ENCODE data around the gene MROH7. TPM values are rescaled to one million over a fixed set of nuclear protein-coding genes. Genes with fewer than 3 reads are reported as not detected.

MROH7 gene
- 14.8 TPM for polyA plus RNA-seq (ENCODE audit: insufficient read length)
- long read RNA-seq, donor 1, result 0 reads
- long read RNA-seq, donor 2, partial matches to known transcripts, result 0 of 1 reads
- long read RNA-seq, donor 2, other reads (novel, unspliced or antisense), result 0 of 1 reads
- long read RNA-seq, donor 3, full-length matches to known transcripts, result 1 of 1 reads
- long read RNA-seq, donor 3, partial matches to known transcripts, result 0 of 1 reads
- long read RNA-seq, donor 3, other reads (novel, unspliced or antisense), result 0 of 1 reads
- long read RNA-seq, donor 4, result 0 reads
- long read RNA-seq, donor 5, result 0 reads
- long read RNA-seq, donor 6, result 0 reads
- long read RNA-seq, donor 7, result 0 reads
- long read RNA-seq, donor 8, result 0 reads

DNA sequence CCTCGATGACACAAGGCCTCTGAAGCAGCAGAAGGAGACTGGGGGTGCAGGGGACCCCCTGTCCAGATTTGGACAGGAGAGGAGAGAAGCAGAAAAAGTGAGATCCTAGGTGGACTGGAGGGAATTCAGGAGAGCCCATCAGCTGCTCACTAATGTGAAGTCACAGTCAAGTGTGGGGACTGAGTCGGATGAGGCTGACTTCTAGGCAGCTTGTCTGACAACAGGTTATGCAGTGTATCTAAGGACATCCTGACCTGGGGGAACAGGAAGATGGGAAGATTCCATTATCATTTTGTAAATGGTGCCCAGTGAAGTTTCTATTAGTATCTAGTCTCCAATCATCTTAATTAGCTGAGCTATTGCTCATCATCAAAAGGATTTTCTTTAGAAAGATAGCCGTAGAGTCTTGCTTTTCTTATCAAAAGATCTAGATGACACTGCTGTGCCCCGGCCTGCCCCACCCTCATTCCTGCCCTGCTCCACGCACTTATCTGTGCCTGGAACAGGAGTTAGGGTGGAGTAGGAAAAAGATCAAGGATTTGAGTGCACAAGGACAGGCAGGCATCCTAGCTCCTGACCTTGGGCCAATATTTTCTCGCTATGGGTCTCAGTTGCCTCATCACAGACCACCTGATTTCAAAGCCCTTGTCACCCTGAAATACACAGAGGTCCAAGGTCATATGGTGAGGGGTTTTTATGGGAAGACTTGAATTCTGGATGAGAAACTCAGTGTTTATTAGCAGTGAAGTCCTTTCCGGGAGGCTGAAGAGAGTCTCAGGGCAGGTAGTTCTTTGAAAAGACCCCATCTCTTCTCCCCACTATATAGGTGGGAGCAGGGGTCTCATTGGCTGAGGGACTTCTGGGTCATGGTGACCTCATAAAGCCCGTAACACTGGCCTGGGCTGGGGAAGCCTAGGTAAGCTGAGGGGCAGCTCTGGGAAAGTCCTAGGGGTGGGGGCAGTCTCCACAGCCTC, at the start of gene MROH7:
Gene MROH7, plus strand, starts transcription at position 924 of the 974 bp plus-strand sequence. CDS start 11,141 bp downstream, outside the sequence.
- no peak for DNase-seq

DNA sequence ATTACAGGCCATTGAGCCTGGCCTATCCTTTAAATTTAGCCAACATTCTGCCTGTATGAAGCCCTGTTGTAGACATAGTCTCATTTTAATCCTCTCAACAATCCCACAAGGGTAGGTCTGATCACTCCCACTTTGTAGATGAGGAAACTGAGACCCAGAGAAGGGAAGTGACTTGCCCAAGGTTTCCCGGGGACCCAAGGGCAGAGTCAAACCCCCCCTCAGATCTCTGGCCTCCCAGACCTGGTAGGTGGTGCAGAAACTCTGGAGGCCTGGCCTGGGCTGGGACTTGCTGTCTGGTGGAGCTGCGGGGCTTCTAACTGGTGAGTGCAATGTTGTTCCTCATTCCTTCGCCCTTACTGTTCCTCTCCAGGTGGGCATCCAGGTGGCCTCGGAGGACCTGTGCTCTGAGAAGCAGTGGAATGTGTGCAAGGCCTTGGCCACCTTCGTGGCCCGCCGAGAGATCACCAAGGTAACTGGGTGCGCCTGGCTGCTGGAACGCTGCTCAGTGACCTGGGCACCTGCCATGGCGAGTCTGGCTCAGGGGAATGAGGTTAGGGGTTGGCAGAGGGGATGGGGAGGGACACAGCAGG, 47.9 kb upstream of the MROH7 start:
- DNase-seq, result no peak

DNA sequence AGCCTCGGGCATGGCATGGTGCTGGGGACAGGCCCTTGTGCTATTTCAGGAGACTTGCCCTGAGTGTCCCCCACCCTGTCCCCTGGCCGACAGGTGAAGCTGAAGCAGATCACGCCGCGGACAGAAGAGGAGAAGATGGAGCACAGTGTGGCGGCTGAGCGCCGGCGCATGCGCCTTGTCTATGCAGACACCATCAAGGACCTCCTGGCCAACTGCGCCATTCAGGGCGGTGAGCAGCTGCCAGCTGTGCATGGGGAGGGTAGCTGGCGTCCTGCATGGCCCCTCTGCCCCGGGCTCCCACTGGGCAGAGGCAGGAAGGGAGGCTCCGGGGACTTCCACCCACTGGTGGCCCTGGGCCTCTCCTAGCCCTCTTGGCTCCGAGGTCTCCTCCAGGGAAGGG, 47.1 kb upstream of the MROH7 start:
- DNase-seq, result no peak

DNA sequence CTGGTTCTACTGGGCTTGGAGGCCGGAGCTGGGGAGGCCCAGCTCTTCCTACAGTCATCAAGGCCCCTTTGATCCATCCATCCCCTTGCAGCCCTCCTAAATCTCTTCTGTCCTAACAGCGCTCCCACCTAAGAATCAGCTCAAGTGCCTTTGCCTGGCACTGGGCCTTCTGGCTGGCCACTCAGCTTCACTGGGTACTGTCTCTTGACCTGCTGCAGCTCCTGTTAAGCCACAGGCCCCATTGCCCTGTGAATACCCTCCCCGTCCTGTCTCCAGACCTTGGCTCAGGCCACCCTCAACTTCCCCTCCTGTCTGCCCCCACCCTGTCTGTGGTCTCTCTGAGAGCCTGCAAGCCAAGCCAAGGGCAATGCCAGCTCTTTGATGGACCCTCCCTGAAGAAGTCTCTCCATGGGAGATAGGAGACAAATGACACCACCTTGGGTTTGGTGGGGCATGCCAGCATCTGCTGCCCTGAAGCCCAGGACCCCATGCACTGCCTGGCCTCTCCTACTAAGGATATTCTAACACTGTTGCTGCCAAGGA, 45.6 kb upstream of the MROH7 start:
- DNase-seq, result no peak

DNA sequence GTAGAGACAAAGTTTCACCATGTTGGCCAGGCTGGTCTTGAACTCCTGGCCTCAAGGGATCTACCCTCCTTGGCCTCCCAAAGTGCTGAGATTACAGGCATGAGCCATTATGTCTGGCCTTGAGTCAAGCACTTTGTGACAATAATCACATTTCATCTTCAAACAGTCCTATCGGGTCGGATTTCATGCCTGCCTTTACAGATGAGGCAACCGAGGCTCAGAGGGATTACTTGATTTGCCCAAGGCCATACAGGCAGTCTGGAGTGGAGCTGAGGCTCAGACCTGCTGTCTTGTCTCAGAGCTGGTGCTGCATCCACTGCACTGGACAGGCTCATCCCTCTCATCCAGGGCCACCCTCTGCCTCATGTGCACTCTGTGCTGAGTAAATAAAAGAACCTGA, 44.8 kb upstream of the MROH7 start:
- no peak for DNase-seq

DNA sequence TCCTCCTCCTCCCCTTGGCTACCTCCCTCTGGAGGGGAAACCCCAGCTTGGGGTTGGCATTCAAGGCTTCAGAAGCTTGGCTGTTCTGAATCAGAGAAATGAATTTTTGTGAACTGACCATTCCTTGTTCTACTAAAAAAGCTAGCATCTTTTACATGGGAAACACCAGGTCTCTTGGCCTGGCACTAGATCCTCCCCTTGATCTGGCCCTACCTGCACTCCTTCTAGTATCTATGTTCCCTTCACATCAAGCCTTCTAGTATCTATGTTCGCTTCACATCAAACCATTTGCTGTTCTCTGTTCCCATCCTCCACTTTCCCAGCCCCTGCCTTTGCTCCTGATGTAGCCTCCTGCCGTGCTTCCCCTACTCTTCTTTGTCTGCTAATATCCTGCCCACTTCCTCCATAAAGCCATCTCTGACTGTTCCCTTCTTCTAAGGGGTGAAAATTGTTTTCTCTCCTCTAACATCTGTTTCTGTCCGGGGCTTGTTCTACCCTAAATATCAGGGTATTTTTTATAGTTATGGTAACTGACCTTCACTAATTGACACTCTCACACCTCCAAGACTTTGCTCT, 44.0 kb upstream of the MROH7 start:
- DNase-seq, result no peak

DNA sequence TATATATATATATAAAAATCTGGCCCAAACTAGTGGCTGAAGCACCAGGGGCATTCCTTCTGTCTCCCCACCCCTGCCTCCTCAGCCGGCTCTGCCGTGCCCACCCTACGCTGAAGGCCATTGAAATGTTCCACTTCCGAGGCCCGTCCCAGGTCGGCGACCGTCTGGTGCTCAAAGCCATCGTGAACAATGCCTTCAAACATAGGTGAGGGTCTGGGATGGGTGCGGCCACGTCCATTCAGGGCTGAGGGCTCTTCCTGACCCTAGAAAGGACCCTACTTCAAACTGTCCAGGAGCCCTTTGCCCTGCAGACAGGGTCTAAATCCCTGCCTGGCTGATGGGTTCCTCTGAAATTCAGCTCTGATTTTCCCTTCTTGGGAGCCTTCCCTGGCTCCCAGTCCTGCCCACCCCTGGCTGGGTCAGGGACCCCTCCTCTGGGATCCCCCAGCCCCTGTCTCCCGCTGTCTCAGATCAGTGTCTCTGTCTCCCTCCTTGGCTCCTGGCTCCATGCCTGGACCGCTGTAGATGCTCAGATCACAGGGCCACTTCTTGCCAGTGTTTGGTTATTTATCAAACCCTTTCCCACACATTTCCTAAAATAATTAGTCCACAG, 42.3 kb upstream of the MROH7 start:
- no peak for DNase-seq

DNA sequence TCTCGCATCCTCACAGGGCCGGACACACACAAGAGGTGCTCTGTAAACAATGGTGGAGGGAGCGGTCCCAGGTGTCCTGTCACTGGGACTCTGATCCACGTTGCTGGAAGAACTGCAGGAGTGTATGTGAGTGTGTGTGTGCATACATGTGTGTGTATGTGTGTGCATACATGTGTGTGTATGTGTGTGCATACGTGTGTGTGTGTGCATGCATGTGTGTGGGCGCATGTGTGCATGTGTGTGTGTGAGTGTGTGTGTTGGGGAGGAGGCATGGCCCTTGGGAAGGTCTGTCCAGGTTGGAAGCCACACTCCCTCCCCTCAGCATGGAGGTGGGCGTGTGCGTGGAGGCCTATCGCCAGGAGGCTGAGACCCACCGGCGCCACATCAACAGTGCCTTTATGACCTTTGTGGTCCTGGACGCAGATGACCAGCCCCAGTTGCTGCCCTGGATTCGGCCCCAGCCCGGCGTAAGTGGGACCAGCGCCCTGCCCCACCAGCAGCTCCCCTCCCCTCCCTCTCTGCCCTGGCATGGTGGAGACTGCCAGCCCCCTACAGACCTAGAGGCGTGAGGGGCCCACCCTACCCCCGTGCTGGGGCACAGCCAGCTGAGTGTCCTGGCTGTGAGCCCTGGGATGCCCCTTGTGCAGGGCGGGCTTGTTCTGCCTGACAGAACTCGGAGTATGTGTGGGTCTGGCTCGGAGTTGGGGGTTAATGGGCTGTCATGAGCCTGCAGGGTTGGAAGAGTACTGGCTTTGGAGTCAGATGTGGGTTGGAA, 40.5 kb upstream of the MROH7 start:
- DNase-seq, result no peak

DNA sequence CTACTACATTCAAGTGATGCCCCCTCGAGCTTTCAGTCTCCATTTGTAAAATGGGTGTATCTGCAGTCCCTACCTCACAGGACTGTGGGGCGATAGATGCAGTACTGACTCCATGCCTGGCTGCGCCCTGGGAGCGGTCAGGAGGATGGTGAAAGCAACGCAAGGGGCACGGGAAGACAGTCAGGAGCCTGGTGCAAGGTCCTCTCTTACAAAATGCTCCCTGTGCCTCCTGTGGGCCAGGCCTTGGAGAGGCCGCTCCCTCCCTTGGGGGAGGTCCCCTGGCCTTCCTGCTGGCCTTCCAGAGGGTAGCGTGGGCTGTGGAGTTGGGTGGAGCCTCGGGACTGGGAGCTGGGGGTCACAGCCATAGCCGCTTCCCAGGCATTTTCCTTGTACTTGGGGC, 39.9 kb upstream of the MROH7 start:
- no peak for DNase-seq

DNA sequence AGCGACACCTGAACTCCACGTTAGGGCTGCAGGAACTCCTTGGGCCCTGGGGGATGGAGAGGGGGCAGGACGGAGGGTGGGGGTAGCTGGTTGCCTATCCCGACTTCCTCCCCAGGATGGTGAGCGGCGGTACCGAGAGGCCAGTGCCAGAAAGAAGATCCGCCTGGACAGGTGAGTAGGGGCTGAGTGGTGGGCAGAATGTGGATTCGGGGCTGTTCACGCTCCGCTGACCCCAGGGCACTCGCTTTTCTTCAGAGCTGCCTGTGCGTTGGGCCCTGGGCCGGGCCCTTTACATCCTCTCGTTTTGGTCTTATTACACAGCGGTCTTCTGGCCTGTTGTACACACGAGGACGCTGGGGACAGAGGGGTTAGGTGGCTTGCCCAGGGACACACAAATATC, 39.0 kb upstream of the MROH7 start:
- no peak for DNase-seq

DNA sequence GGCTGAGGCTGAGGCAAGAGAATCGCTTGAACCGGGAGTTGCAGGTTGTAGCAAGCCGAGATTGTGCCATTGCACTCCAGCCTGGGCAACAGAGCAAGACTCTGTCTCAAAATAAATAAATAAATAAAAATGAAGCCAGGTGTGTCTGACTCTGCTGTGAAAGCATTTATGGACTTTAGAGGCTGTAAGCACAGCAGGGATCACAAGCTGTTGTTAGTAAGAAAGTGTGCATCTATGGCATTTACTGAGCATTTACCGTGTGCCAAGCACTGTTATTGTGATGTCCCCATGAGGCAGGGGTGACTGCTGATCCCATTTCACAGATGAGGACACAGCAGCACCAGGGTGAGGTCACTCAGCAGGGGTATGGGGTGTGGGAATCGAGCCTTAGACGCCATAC, 38.3 kb upstream of the MROH7 start:
- no peak for DNase-seq

DNA sequence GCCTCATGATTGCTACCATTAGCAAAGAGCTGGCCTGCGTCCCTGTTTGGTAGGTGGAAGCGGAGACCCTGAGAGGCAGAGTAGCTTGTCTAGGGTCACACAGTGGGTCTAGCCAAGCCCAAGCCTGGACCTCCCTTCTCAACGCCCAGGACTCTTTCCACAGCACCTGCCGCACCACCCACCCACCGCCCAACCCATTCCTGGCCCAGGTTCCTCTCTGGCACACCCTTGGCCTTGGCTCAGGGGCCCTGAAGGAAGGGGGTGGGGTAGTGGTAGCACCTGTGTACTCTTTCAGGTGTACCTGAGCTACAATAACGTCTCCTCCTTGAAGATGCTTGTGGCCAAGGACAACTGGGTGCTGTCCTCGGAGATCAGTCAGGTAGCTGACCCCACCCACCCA, 37.5 kb upstream of the MROH7 start:
- DNase-seq, result no peak

DNA sequence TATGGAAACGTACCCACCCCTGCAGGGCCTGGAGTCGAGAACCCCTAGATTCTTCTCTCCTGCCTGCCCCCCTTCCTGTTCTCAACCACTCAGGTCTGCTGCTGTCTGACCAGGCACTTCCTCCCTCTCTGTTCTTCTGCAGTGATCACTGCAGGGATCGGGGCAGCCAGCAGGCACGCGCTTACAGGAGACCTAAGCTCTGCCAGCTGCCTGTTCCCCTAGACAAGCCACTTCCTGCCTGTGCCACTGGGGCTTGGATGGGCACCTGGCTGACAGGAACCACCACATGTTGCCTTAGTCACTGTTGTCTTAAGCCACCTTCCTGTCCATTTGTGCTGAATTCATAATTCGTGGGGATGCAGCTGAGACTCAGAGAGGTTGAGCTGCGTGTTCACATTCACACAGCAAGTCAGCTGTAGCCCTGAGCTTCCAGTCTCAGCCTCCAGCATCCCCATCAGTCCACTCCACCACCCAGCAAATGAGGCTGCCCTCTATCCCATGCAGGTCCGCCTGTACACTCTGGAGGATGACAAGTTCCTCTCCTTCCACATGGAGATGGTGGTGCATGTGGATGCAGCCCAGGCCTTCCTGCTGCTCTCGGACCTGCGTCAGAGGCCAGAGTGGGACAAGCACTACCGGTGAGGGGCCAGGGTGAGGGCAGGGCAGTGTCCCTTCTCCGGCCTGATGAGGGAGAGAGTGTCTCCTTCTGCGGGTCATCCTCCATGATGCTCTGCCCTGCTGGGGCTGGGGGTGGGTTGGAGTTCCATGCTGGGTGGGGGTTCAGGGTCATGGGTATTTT, 36.8 kb upstream of the MROH7 start:
- no peak for DNase-seq

DNA sequence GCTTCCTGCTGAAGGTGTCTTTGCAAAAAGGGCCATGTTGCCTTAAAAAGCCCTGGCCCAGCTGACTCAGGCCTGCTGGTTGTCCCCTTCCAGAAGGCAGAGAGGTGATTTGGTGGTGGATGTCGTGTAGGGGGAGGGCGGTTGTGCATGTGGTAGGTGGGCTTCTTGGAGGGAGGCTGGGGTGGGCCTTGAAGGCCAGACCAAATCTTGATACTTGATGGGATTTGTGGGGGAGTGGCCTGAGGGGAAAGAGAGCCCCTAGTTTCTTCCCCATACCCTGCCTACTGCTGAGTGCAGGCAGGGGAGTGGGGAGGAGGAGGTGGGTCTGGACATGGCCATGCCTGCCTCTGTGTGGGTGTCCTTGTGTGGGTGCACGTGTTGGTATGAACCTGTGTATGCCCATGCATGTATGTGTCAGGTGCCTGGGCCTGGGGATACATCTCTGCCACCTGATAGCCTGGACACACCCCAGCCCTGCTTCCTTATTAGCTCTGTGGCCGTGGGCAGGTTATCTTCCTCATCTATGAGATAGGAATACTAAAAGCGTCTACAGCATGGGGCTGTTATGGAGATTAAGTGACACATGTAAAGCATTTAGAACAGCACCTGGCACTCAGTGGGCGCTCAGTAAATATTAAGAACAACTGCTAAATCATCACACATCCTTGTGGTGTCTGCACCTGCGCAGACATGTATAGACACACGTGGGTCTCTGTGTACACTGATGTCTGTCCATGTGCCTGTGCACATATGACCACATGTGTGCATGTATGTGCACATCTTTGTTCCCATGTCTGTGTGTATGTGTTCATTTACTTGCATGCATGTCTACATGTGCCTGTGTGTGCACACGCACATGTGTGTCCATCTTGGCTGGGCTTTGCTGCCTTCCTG, 35.2 kb upstream of the MROH7 start:
- no peak for DNase-seq

DNA sequence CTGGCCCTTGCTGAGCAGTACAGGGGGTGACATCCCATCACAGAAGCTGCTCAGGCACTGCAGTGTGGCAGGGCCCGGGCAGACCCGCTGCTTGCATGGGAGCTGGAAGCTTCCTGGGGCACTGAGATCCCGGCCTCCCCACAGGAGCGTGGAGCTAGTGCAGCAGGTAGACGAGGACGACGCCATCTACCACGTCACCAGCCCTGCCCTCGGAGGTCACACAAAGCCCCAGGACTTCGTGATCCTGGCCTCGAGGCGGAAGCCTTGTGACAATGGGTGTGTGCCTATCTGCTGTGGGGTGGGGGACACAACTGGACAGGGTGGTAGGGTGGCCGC, 34.6 kb upstream of the MROH7 start:
- no peak for DNase-seq

DNA sequence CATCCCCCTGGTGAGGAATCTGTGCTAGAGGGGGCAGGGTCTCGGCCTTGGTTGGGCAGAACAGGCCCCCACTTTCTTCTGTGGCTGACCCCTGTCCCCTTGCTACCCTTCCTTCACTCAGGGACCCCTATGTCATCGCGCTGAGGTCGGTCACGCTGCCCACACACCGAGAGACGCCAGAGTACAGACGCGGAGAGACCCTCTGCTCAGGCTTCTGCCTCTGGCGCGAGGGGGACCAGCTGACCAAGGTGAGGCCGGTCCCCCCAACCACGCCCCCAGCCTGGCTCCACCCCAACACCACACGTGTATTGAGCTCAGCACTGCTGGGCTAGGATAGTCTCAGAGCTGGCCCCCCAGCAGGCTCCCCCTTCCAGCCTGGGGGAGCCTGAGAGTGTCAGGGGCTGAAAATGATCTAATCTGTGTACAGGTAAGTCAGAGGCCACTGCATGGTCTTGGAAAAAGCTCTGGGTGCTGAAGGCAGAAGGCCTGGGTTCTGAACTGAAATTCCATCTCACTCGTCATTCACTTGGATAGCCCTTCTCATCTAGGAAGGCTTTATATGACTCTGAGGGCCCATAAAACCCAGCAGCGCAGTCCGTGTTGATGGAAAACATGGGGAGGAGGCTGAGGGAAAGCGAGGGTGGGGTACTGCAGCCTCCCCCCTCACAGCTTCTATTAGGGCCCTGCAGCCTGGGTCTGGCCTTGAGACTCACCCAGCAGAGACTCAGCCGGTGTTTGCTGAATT, 33.6 kb upstream of the MROH7 start:
- DNase-seq, result no peak

DNA sequence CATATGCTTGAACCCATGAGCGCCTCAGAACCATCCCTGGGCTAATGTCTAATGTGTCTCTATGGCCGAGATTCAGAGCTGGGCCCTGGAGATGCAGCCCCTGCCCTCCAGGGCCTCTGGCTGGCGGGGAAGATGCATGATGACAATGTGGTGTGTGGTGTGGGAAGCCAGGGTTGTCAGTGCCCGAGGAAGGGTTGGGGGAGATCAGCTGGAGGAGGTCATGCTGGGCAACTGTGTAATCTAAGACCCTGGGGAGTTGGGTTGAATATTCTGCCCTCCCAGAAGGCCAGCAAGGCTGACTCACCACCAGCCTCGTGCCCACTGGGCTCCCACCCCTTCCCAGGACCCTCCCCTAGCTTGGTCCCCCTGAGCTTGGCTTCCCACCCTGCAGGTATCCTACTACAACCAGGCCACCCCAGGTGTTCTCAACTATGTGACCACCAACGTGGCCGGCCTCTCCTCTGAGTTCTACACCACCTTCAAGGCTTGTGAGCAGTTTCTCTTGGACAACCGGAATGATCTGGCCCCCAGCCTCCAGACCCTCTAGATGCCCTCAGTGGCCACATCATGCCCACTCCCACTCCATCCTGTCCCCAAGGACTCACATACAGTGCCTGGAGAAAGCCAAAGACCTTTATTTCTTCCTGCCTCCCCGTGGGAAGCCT, 32.9 kb upstream of the MROH7 start:
- no peak for DNase-seq
